ENCODE measurements around the gene FAM72C.
"Not testable (repeated sequence)": the region's sequence is repeated elsewhere in the genome, so short reads cannot be mapped to it uniquely, and the experiment has no call there.

Gene FAM72C

DNA sequence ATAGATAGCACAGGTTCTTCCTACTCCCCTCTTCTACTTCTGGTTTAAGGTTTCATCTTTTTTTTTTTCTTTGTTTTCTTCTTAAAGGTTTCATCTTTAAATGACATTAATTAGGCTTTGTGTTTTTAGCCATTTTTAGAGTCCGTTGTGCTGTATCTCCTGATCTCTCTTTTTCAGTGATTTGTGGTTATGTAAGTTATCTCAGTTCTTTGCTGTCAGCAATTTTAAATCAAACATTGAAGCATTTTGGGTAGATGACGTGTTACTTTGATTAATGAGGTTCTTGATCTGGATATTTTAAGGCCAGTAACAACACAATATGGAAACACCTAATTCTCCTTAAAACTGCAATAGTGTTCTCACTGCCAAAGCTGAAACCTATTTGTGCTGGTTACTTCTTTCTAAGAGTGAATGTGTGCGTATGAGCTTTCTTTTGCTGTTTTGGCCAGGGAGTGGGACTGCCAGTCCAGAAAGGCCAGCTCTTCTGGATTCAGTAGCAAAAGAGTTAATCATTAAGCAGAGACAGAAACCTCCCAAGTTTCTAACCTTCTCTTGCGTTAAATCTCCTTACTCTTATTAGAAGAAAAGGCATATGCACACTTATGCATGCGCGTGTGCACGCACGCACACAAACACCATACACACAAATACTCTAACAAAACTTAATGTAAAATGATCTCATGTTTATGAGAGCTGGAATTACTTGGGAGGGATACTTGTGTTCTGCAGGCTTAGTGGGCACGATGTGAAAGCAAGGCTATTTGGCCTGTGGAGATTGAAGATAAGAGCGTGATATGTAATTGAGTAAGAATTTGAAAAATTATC lies 17.0 kb upstream of the FAM72C start:
- not testable (repeated sequence) for DNase-seq (ENCODE audit: low read depth); H3K4me3 ChIP-seq (replicated peaks; ENCODE audit: low read depth, low read length)

GRCh38 chr1:143987868-143988267 lies 16.1 kb upstream of the FAM72C start:
- not testable (repeated sequence) for H3K4me3 ChIP-seq (replicated peaks; ENCODE audit: low read depth, low read length); DNase-seq (ENCODE audit: low read depth)

DNA sequence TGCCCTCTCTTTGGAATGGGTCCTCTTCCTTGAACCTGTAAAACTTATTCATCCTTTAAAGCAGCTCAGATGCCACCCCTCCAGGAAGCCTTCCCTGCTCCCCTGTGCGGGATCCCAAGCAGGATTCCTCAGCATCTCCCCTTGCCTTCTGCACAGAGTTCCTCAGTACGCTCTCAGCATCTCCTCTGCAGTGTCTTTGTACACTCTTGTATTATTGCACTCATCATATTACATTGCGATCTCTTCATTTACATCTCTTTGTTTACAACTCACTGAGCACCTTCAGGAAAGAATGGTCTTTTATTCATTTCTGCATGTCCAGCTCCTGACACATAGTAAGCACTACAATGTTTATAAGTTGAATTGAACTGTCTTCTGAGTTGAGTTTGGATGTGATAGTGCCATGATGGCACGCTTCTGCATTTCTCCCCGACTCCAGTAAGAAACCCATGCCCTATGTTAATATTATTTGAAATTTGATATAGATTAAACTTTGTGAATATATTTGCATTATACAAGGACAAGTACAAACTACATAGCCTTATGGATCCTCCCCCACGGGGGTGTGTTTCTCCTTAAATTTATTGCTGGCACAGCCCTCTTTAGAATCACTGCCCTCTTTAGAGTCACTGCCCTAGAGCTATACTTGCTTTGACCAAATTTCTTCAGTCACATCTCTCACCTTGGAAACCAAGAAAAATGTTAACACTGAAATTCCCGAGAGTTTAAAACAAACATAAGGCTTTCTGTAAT lies 13.1 kb upstream of the FAM72C start:
- H3K4me3 ChIP-seq (replicated peaks; ENCODE audit: low read depth, low read length); DNase-seq (ENCODE audit: low read depth): not testable (repeated sequence)

DNA sequence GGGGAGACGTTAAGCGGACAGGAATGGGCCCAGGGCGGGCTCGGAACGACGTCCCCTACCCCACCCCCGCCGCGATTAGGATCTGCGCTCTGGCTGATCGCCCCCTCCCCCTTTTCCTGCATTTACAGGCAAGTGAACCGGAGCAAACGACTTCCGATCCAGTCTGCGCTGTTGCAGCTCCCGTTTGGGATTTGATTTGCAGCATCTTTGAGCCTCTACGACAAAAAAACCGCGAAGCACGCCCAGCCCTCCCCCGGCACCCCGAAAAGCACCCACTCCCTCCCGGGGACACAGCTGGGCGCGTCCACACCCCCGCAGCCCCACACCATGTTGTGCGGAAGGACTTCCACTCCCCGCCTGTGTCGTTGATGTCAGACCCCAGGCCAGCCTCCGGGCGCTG lies 2.6 kb upstream of the FAM72C start:
- H3K4me3 ChIP-seq (replicated peaks; ENCODE audit: low read depth, low read length); DNase-seq (ENCODE audit: low read depth): not testable (repeated sequence)

DNA sequence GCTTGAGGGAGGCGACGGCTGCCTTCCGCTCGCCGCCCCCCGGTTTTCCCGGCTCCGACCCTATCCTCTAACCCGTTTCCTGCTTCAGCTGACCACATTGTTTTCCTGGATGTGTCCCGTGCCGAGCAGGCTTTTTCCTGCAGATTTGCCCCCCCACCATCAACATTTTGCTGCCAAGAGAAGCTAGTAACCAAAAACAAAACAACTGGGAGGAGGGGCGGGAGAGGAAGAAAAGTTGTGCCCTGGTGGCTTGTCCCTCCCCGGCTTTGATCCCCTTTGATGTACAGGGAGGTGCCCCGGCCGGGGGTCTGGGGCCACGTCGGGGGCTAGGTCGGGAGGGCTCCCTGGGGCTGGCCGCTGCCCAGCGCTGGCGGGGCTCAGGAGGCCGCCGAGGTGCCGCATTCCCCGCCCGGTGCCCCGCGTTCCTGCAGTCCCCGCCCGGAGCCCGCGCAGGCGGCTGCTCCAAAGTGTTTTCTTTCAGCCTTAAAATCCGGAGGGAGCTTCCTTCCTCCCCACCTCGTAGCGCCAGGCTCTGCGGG lies 2.2 kb upstream of the FAM72C start:
- H3K4me3 ChIP-seq (replicated peaks; ENCODE audit: low read depth, low read length): peak overlapping the region; percentile 41
- DNase-seq (ENCODE audit: low read depth): not testable (repeated sequence)

DNA sequence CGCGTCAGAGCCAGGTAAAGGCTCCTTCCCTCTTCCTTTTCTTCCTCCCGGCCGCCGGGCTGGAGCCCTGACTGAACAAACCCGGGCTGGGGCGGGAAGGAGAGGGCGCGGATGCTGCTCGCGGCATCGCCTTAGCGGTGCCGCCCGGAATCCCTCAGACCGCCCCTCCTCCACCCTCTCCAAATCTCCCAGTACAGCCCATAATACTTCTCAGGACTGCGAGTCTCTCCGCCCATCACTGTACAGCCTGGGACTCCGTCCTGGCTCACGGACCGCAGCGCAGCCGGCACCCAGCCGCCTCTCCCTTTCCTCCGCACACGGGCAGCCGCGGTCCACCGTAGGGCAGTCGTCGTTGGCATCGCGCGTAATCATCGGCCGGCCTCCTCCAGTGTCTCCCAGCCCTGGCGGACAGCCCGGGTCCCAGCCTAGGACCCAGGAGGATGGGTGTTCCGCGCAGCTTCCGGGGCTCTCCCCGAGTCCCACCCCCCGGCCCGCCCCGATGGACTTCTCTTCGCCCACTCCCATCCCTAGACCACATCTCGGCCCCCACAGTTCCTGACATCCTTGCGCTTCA lies 1.1 kb upstream of the FAM72C start:
- not testable (repeated sequence) for H3K4me3 ChIP-seq (replicated peaks; ENCODE audit: low read depth, low read length); DNase-seq (ENCODE audit: low read depth)

DNA sequence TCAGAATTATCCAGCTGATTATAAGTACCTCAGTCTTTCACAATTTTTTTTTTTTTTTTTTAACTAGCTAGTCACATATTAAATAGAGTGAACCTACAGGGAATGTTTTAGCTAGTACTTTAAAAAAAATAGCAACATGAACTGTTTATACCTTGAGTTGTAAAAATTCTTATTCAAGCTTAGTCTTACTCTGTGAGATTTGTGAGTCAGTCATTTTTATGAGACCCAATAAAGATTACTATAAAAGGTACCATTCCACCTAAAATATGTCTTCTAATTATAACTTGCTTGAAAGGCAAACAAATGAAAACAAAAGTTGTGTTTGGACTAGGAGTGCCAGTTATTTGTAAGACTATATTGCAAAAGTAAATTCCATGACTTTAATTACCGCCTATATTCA lies 5.9 kb downstream of the FAM72C start:
- not testable (repeated sequence) for DNase-seq (ENCODE audit: low read depth); H3K4me3 ChIP-seq (replicated peaks; ENCODE audit: low read depth, low read length)

GRCh38 chr1:143964294-143964693 lies 7.5 kb downstream of the FAM72C start:
- not testable (repeated sequence) for DNase-seq (ENCODE audit: low read depth); H3K4me3 ChIP-seq (replicated peaks; ENCODE audit: low read depth, low read length)

- H3K4me3 ChIP-seq (replicated peaks; ENCODE audit: low read depth, low read length); DNase-seq (ENCODE audit: low read depth): not testable (repeated sequence)
Observed at GRCh38 chr1:143955930-143956329, 15.9 kb downstream of the FAM72C start.

- DNase-seq (ENCODE audit: low read depth); H3K4me3 ChIP-seq (replicated peaks; ENCODE audit: low read depth, low read length): not testable (repeated sequence)
Observed at GRCh38 chr1:143952913-143953312, 18.9 kb downstream of the FAM72C start.

DNA sequence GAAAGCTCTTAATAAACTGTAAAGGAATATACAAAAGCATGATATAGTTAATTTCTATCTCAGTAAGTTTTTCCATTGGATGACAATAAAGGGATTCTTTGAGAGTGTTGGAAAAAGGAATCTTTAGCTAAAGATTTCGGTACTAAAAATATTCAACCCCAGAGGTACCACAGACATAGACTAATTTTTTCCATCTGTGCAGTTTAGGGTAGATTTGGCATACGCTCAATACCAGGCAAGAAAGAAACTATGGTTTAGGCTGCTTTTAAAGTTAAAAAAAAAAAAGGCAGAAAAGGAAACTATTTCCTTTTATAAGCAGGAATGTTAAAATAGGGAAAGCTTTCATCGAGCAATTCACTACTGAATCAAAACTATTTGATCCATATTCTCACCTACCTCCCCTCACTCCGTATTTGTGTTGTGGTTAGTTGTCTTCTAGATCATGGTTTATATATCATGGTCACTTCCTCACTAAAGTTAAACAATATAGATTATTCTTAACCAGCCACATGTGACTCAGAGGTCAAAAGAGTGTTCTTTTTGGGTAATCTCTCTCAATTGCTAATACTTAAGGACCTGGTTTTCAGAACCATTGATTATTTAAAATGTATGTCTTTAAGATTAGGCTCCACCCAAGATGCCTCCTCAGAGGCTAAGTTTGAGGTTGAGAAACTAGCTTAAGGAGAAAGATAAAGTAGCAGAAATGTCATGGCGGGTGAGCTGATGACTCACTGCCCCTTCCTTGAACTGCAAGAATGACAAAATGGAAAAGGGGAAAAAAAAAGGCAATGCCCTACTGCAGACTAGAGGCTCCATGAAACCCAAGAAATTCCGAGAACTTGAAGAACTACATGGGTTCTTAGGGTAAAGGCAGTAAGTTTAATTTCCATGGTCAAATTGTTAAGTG lies 20.0 kb downstream of the FAM72C start:
- not testable (repeated sequence) for DNase-seq (ENCODE audit: low read depth); H3K4me3 ChIP-seq (replicated peaks; ENCODE audit: low read depth, low read length)

DNA sequence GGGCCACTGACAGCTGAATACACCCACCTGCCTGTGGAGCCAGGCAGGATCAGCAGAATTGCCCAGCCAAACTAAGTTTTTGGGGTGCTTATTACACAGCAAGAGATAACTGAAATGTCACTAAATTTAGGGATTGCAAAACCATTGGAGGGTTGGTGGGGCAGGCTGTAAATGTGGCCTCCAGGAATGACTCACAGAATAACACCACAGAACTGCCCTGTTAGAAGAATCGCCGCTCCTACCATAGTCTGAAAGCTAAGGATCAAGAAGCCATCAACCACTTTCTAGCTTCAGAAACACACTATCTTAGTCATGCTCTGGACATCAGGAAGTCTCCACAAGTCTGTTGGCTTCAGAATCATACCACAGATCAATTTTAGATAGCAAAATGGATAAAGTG lies 24.0 kb downstream of the FAM72C start:
- H3K4me3 ChIP-seq (replicated peaks; ENCODE audit: low read depth, low read length); DNase-seq (ENCODE audit: low read depth): not testable (repeated sequence)

DNA sequence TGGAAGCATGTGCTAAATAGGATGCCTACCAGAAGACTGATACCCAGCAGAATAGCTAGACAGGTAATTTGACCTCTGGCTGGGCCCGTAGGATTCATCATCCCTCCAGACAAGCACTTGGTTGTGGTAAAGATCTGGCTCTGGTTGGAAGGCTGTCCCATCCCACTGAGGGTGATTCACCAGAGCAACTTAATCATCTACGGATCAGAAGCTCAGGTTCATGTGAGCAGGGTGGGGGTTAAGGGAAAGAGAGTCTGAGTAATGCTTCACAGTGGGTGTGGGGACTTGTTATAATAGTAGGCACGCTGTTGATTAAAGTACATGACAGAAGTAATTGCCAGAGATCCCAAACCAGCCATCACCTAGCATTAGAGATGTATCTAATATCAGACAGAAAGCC lies 26.5 kb downstream of the FAM72C start:
- not testable (repeated sequence) for H3K4me3 ChIP-seq (replicated peaks; ENCODE audit: low read depth, low read length); DNase-seq (ENCODE audit: low read depth)

- not testable (repeated sequence) for H3K4me3 ChIP-seq (replicated peaks; ENCODE audit: low read depth, low read length); DNase-seq (ENCODE audit: low read depth)
Observed at GRCh38 chr1:143944576-143945240, 27.1 kb downstream of the FAM72C start.

DNA sequence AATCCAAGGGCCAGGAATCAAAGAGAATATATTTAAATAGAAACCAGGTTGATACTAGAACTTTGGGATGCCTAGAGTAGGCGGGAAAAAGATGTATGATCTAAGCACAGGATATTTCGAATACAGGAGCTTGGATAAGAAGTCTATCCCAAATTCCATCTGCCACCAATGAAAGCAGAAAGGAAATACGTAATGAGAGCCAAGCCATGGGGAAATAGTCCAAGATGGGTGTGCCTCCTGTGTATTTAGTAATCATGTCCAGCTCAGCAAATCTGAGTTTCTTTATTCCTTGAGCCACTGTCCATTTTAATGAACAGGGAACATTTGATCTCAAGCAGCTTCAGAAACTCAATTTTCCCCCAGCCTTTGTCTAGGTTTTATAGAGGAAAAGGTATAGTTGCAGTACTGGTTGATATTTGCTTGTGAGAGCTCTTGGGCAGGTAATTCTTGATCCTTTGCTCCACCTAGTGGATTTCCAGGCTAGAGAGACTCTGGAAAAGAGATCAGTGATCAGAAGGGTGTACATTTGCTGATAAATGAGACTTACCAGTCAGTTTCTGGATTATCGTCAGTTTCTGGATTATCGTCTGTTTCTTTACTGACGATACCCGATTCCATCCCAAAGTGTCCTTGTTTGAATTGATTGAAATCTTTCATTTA lies 28.3 kb downstream of the FAM72C start:
- H3K4me3 ChIP-seq (replicated peaks; ENCODE audit: low read depth, low read length); DNase-seq (ENCODE audit: low read depth): not testable (repeated sequence)

DNA sequence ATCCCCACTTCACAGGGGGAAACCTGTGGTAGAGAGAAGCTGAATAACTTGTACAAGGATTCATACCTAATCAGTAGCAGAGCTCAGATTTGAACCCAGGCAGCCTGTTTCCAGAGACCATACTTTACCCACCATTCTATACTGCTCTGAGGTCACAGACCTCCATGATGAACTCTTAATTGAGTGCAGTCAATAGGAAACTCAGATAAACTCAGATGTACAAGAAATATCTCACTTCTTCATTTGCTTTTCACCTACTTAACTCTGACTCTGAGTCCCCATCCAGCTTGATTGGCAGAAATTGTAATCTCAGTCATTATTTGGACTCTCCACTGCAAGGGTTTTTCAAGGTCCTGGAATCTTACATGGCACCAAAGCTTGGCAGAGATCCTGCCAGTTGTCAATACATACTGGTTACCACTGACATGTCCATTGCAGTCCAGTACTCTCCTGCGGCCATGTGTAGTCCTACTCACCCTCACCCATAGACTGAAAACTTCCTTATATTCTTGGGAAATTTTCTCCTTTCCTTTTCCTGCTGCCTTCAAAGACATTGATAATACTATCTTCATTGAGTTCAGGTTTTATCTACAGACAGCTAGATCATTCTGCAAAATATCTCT lies 29.4 kb downstream of the FAM72C start:
- DNase-seq (ENCODE audit: low read depth): not testable (repeated sequence)

DNA sequence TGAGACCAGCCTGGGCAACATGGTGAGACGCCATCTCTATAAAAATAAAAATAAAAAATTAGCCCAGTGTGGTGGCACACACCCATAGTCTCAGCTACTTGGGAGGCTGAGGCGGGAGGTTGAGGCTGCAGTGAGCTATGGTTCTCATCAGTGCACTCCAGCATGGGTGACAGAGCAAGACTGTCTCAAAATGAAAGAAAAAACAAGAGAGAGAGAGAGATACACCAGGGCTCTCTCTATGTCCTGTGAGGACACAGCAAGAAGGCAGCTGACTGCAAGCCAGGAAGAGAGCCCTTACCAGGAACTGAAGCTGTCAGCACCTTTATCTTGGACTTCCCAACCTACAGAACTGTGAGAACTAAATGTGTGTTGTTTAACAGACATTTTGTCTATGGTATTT lies 32.1 kb downstream of the FAM72C start:
- not testable (repeated sequence) for H3K4me3 ChIP-seq (replicated peaks; ENCODE audit: low read depth, low read length); DNase-seq (ENCODE audit: low read depth)

More for the DNA sequence above, 29.4 kb downstream of the FAM72C start:
- not testable (repeated sequence) for H3K4me3 ChIP-seq (replicated peaks; ENCODE audit: low read depth, low read length)

Measured in fibroblast of pulmonary artery (primary cell).